HEK293 (cell line): ENCODE data around the gene FUT8.

Experiments used
- CTCF ChIA-PET: fragments of 350-600 bp; formaldehyde crosslinking; extraction: SDS; loops from one replicate; lab custom pipeline; 2021; ENCODE audit warnings: antibody characterized with exemption; lab: Yijun Ruan, JAX
- POLR2A ChIA-PET: fragments of 300-600 bp; formaldehyde crosslinking; extraction: SDS; loops from one replicate; lab custom pipeline; 2020; ENCODE audit warnings: antibody characterized with exemption, inconsistent platforms; lab: Yijun Ruan, JAX
- H3K27ac ChIP-seq: fragments of 200-500 bp; sonication (Bioruptor generic); 2 replicates; pipeline ENCODE4 v1.5.1; 2014; ENCODE audit warnings: low read depth, low read length, control low read depth, inconsistent platforms; ENCODE audit errors: extremely low read depth
- H3K36me3 ChIP-seq, 2 experiments: fragments of 200-500 bp in 1 of 2; sonication (Bioruptor generic) in 1 of 2; 1 replicate in 1 of 2; 2 replicates in 1 of 2; pipeline ENCODE4 v1.5.1; 2014 to 2017; ENCODE audit warnings: inconsistent platforms in 2 of 2, low read length in 2 of 2; ENCODE audit not compliant: control insufficient read depth in 2 of 2, insufficient read depth in 1 of 2
- H3K4me1 ChIP-seq: fragments of 200-500 bp; sonication (Bioruptor generic); 2 replicates; pipeline ENCODE4 v1.5.1; 2014; ENCODE audit warnings: mild to moderate bottlenecking, low read length, inconsistent platforms; ENCODE audit not compliant: control insufficient read depth, insufficient read depth
- H3K4me3 ChIP-seq: 2 replicates; pipeline ENCODE4 v1.5.1; 2011; ENCODE audit warnings: low read depth, mild to moderate bottlenecking, control low read depth, low read length, moderate library complexity
- H3K9me3 ChIP-seq: fragments of 200-500 bp; sonication (Bioruptor generic); 2 replicates; pipeline ENCODE4 v1.5.1; 2014; ENCODE audit warnings: low read depth, low read length, inconsistent platforms; ENCODE audit not compliant: control insufficient read depth, insufficient read depth
- AEBP2 ChIP-seq: fragments of 450-650 bp; formaldehyde crosslinking; IDR thresholded peaks from 2 replicates; pipeline ENCODE4 v1.5.1; 2016; ENCODE audit warnings: missing biosample characterization, missing genetic modification characterization, borderline replicate concordance
- BCL6B ChIP-seq: fragments of 450-650 bp; formaldehyde crosslinking; IDR thresholded peaks from 2 replicates; pipeline ENCODE4 v1.5.1; 2017; ENCODE audit warnings: missing biosample characterization, missing genetic modification characterization
- FEZF1 ChIP-seq: fragments of 450-650 bp; formaldehyde crosslinking; IDR thresholded peaks from 2 replicates; pipeline ENCODE4 v1.5.1; 2016; ENCODE audit warnings: missing biosample characterization, missing genetic modification characterization
- KLF16 ChIP-seq: fragments of 450-650 bp; formaldehyde crosslinking; IDR thresholded peaks from 2 replicates; pipeline ENCODE4 v1.5.1; 2017; ENCODE audit warnings: missing biosample characterization, missing genetic modification characterization
- REST ChIP-seq: fragments of 450-650 bp; formaldehyde crosslinking; IDR thresholded peaks from 2 replicates; pipeline ENCODE4 v1.5.1; 2016; ENCODE audit warnings: missing biosample characterization, missing genetic modification characterization
- YY1 ChIP-seq: fragments of 450-650 bp; formaldehyde crosslinking; IDR thresholded peaks from 2 replicates; pipeline ENCODE4 v1.5.1; 2018; ENCODE audit warnings: missing biosample characterization, missing genetic modification characterization
- ZBTB11 ChIP-seq: fragments of 450-650 bp; formaldehyde crosslinking; conservative IDR thresholded peaks from 2 replicates; pipeline ENCODE4 v1.5.1; 2016; ENCODE audit warnings: low read depth, missing biosample characterization, missing genetic modification characterization
- ZBTB44 ChIP-seq: fragments of 450-650 bp; IDR thresholded peaks from 2 replicates; pipeline ENCODE4 v1.5.1; 2018; ENCODE audit warnings: missing biosample characterization, mild to moderate bottlenecking, missing genetic modification characterization
- ZNF146 ChIP-seq: fragments of 450-650 bp; formaldehyde crosslinking; IDR thresholded peaks from 2 replicates; pipeline ENCODE4 v1.5.1; 2016; ENCODE audit warnings: missing biosample characterization, missing genetic modification characterization
- ZNF324 ChIP-seq: fragments of 450-650 bp; formaldehyde crosslinking; IDR thresholded peaks from 2 replicates; pipeline ENCODE4 v1.5.1; 2016; ENCODE audit warnings: missing biosample characterization, missing genetic modification characterization
- ZNF398 ChIP-seq: fragments of 450-650 bp; formaldehyde crosslinking; IDR thresholded peaks from 2 replicates; pipeline ENCODE4 v1.5.1; 2017; ENCODE audit warnings: missing biosample characterization, missing genetic modification characterization
- ZNF416 ChIP-seq: fragments of 450-650 bp; formaldehyde crosslinking; IDR thresholded peaks from 2 replicates; pipeline ENCODE4 v1.5.1; 2016; ENCODE audit warnings: missing biosample characterization, missing genetic modification characterization
- ZNF473 ChIP-seq: fragments of 450-650 bp; formaldehyde crosslinking; IDR thresholded peaks from 2 replicates; pipeline ENCODE4 v1.5.1; 2017; ENCODE audit warnings: missing biosample characterization, missing genetic modification characterization
- ZNF530 ChIP-seq: fragments of 450-650 bp; formaldehyde crosslinking; IDR thresholded peaks from 2 replicates; pipeline ENCODE4 v1.5.1; 2016; ENCODE audit warnings: low read depth, missing biosample characterization, missing genetic modification characterization
- ZNF580 ChIP-seq: fragments of 450-650 bp; formaldehyde crosslinking; IDR thresholded peaks from 2 replicates; pipeline ENCODE4 v1.5.1; 2016; ENCODE audit warnings: missing biosample characterization, missing genetic modification characterization
- ZNF596 ChIP-seq: fragments of 450-650 bp; IDR thresholded peaks from 2 replicates; pipeline ENCODE4 v1.5.0; 2018; ENCODE audit warnings: missing biosample characterization, mild to moderate bottlenecking, missing genetic modification characterization, moderate library complexity
- ZNF639 ChIP-seq: fragments of 450-650 bp; formaldehyde crosslinking; IDR thresholded peaks from 2 replicates; pipeline ENCODE4 v1.5.1; 2016; ENCODE audit warnings: missing biosample characterization, missing genetic modification characterization
- ZNF791 ChIP-seq: fragments of 450-650 bp; formaldehyde crosslinking; IDR thresholded peaks from 2 replicates; pipeline ENCODE4 v1.5.1; 2016; ENCODE audit warnings: missing biosample characterization, missing genetic modification characterization

FUT8 gene

GRCh38 chr14:65491274-65491673 lies 78.7 kb downstream of the FUT8 start (continued):
- TF ChIP-seq ZNF639 (tag by site-specific recombination): no peak
- TF ChIP-seq YY1 (tag by site-specific recombination): no peak

GRCh38 chr14:65492266-65492665 lies 79.7 kb downstream of the FUT8 start:
- POLR2A ChIA-PET: no interaction called here
- Histone ChIP-seq H3K4me1 (no peaks in the 10 kb centered on the region), H3K9me3 (no peaks in the 10 kb centered on the region), H3K36me3 (no peaks in the 10 kb centered on the region), H3K27ac (no peak overlapping the region), H3K4me3 (no peak overlapping the region)
- TF ChIP-seq ZBTB44 (tag by site-specific recombination): no peak
- TF ChIP-seq ZNF530: no peak
- TF ChIP-seq ZNF146: no peak
- no peak for TF ChIP-seq ZNF416
- no peak for TF ChIP-seq ZNF580 (tag by site-specific recombination)
- CTCF ChIA-PET: interaction anchor here (1.2 kb wide), 1 partner anchor 10 kb away, joined by 3 read pairs; no protein-coding TSS in a partner anchor

GRCh38 chr14:65495196-65495595 lies 82.7 kb downstream of the FUT8 start:
- ChIA-PET CTCF (interaction anchor here (0.6 kb wide), 1 partner anchor 336 kb away, joined by 3 read pairs; no protein-coding TSS in a partner anchor), POLR2A (no interaction called here)
- no peak overlapping the region for H3K4me3 ChIP-seq
- H3K36me3 ChIP-seq: no peaks in the 10 kb centered on the region
- H3K9me3 ChIP-seq: no peaks in the 10 kb centered on the region
- H3K4me1 ChIP-seq: no peaks in the 10 kb centered on the region
- H3K27ac ChIP-seq: no peak overlapping the region
- TF ChIP-seq AEBP2 (tag by site-specific recombination) (no peak), ZBTB11 (tag by site-specific recombination) (no peak), ZNF473 (tag by site-specific recombination) (no peak), ZNF398 (tag by site-specific recombination) (no peak), ZNF324 (tag by site-specific recombination) (no peak), REST (tag by site-specific recombination) (no peak), ZNF791 (no peak), KLF16 (no peak), ZNF596 (tag by site-specific recombination) (no peak), BCL6B (tag by site-specific recombination) (no peak), FEZF1 (tag by site-specific recombination) (no peak)
